Activated naive CD8-positive, alpha-beta T cell (primary cell): ENCODE data around the gene ZNF335.
"Not testable (repeated sequence)": the region's sequence is repeated elsewhere in the genome, so short reads cannot be mapped to it uniquely, and the experiment has no call there.

Source experiments
- H3K27ac Mint-ChIP-seq: one replicate; pipeline ENCODE4 v1.8.0; 2021; ENCODE audit warnings: mixed read lengths
- H3K27me3 Mint-ChIP-seq: one replicate; pipeline ENCODE4 v1.8.0; 2021; ENCODE audit warnings: mixed read lengths
- H3K36me3 Mint-ChIP-seq: one replicate; pipeline ENCODE4 v1.8.0; 2021; ENCODE audit warnings: mixed read lengths
- H3K4me1 Mint-ChIP-seq: one replicate; pipeline ENCODE4 v1.8.0; 2021; ENCODE audit warnings: low read depth, mixed read lengths
- H3K4me3 Mint-ChIP-seq: one replicate; pipeline ENCODE4 v1.8.0; 2021; ENCODE audit warnings: mild to moderate bottlenecking, mixed read lengths
- H3K9me3 Mint-ChIP-seq: one replicate; pipeline ENCODE4 v1.8.0; 2021; ENCODE audit warnings: low read depth, mixed read lengths

Gene ZNF335

DNA sequence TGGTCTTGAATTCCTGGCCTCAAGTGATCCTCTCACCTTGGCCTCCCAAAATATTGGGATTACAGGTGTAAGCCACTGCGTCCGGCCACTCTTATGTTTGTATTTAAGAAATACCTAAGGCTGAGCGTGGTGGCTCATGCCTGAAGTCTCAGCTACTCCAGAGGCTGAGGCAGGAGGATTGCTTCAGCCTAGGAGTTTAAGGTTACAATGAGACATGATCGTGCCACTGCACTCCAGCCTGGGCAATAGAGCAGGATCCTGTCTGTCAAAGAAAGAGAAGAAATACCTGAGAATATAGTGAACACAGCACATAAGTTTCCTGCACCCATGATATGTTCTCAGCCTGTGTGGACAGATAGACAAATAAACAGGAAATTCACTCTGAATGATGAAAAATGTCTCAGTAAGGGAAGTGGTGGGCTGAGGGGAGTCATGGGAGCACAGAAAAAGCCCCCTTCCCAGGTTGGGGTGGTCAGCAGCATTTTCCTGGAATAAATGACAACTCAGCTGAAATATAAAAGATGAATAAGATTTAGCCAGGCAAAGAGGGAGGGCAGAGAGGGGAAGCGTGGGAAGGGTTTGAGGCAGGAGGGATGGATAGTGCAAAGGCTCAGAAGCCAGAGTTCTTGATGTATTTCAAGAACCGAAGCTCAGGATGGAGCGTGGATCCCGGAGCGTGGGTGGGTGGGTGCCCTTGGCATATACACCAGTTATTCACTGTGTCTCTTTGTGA, 22.9 kb upstream of the ZNF335 start:
- Mint-ChIP-seq H3K27ac (no peak overlapping the region), H3K4me3 (no peak overlapping the region), H3K27me3 (no peaks in the 10 kb centered on the region), H3K9me3 (no peaks in the 10 kb centered on the region), H3K4me1 (peaks cover 42% of the 10 kb centered on the region), H3K36me3 (no peaks in the 10 kb centered on the region)

DNA sequence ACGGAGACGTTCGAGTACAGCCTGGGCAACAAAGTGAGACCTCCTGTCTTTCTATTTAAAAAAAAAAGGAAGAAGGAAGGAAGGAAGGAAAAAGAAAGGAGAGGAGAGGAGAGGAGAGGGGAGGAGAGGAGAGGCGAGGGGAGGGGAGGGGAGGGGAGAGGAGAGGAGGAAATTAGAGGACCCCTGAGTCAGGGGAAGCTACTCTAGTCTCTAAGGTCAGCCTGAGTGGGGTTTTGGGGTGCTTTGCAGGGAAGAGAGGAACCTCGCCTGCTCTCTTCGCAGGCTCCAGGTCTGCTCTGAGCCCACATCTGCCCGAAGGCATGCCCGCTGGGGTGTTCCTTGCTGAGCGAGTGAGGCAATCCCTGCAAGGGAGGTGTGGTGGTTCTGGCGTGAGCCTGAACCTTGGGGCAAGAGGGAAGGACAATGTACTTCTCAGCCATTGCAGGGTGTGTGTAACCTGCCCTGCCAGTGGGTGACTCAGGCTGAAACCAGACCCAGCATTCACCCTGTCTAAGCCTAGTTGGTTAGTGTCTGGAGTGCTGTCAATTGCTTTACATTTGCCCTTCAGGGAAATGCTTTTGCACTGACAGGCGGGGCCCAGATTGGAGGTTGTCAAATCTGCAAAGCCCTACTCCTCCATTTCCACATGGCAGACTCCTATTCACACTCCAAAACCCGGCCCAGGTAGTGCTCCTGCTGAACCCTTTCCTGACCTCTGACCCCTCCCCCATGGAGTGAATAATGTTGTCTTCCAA, 21.4 kb upstream of the ZNF335 start:
- Mint-ChIP-seq H3K27me3 (peaks cover 4% of the 10 kb centered on the region), H3K4me1 (peaks cover 26% of the 10 kb centered on the region)

DNA sequence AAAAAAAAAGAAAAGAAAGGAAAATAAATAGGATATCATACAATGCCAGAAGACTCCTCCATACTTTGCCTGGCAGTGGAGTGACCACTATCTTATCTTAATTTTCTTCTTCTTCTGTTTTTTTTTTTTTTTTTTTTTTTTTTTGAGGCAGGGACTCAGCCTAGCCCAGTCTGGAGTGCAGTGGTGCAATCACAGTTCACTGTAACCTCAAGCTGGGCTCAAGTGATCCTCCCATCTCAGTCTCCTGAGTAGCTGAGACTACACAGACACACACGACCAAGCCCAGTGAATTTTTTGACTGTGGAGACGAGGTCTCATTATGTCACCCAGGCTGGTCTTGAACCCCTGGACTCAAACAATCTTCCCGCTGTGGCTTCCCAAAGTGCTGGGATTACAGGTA, 19.6 kb upstream of the ZNF335 start:
- Mint-ChIP-seq H3K27ac (no peak overlapping the region), H3K27me3 (peaks cover 4% of the 10 kb centered on the region), H3K4me1 (peaks cover 11% of the 10 kb centered on the region), H3K9me3 (no peaks in the 10 kb centered on the region), H3K36me3 (no peaks in the 10 kb centered on the region), H3K4me3 (no peak overlapping the region)

More for the DNA sequence above, 21.4 kb upstream of the ZNF335 start:
- no peaks in the 10 kb centered on the region for H3K36me3 Mint-ChIP-seq
- no peaks in the 10 kb centered on the region for H3K9me3 Mint-ChIP-seq
- H3K4me3 Mint-ChIP-seq, result no peak overlapping the region
- H3K27ac Mint-ChIP-seq, result no peak overlapping the region

- H3K36me3 Mint-ChIP-seq, H3K27ac Mint-ChIP-seq, H3K4me1 Mint-ChIP-seq, H3K27me3 Mint-ChIP-seq, H3K9me3 Mint-ChIP-seq, H3K4me3 Mint-ChIP-seq: not testable (repeated sequence)
These were observed 16.8 kb upstream of the ZNF335 start for GRCh38 chr20:45988830-45989229.

GRCh38 chr20:45987108-45987780, 15.2 kb upstream of the ZNF335 start:
- H3K27me3 Mint-ChIP-seq, result peaks cover 4% of the 10 kb centered on the region
- H3K4me1 Mint-ChIP-seq, result no peaks in the 10 kb centered on the region
- no peaks in the 10 kb centered on the region for H3K36me3 Mint-ChIP-seq
- H3K4me3 Mint-ChIP-seq, result no peak overlapping the region
- H3K9me3 Mint-ChIP-seq, result no peaks in the 10 kb centered on the region
- H3K27ac Mint-ChIP-seq, result no peak overlapping the region

DNA sequence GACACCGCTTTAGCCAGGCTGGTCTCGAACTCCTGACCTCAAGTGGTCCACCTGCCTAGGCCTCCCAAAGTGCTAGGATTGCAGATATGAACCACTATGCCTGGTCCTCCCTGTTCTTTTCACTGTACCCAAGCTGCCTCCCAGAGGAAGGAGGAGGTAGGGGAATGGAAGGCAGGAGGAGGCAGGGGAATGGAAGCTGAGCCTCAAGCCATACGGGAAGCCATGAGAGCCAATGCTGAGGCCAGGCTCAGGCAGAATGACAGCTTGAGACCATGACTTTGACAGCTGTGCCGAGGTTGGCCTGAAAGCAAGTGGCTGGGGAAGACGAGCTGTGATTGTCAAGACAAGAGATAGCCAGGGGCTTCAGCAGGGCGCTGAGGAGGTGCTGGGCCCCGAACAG, 13.6 kb upstream of the ZNF335 start:
- Mint-ChIP-seq H3K9me3 (no peaks in the 10 kb centered on the region), H3K4me3 (no peak overlapping the region), H3K36me3 (no peaks in the 10 kb centered on the region), H3K27me3 (peaks cover 4% of the 10 kb centered on the region), H3K4me1 (no peaks in the 10 kb centered on the region), H3K27ac (no peak overlapping the region)

GRCh38 chr20:45983279-45983743, 11.3 kb upstream of the ZNF335 start:
- Mint-ChIP-seq H3K4me3 (no peak overlapping the region), H3K27ac (no peak overlapping the region), H3K27me3 (no peaks in the 10 kb centered on the region), H3K4me1 (no peaks in the 10 kb centered on the region), H3K9me3 (no peaks in the 10 kb centered on the region), H3K36me3 (no peaks in the 10 kb centered on the region)

GRCh38 chr20:45981261-45981660, 9.3 kb upstream of the ZNF335 start:
- no peaks in the 10 kb centered on the region for H3K36me3 Mint-ChIP-seq
- no peaks in the 10 kb centered on the region for H3K9me3 Mint-ChIP-seq
- no peaks in the 10 kb centered on the region for H3K4me1 Mint-ChIP-seq
- H3K27ac Mint-ChIP-seq, result no peak overlapping the region
- no peak overlapping the region for H3K4me3 Mint-ChIP-seq
- no peaks in the 10 kb centered on the region for H3K27me3 Mint-ChIP-seq

- Mint-ChIP-seq H3K27ac (no peak overlapping the region), H3K9me3 (no peaks in the 10 kb centered on the region)
These were observed 4.1 kb upstream of the ZNF335 start for GRCh38 chr20:45976086-45976485.

DNA sequence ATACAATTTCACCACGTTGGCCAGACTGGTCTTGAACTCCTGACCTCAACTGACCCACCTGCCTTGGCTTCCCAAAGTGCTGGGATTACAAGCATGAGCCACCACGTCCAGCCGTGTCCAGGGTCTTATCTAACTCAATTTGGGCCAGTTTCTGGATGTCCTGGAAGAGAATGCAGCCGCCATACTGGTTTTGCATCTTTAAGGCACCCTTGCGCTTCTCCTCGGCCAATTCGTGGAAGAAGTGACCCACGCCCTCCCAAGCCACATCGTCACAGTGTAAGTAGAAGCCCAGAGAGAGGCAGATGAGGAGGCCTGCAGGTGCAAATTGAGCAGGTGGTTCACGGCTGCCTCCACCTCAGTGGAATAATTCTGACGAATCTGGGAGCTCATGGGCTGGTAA, 3.7 kb upstream of the ZNF335 start:
- Mint-ChIP-seq H3K36me3 (peaks cover 3% of the 10 kb centered on the region), H3K4me3 (no peak overlapping the region), H3K27me3 (no peaks in the 10 kb centered on the region), H3K4me1 (peaks cover 5% of the 10 kb centered on the region), H3K27ac (no peak overlapping the region), H3K9me3 (no peaks in the 10 kb centered on the region)

More at GRCh38 chr20:45976086-45976485, 4.1 kb upstream of the ZNF335 start:
- H3K4me1 Mint-ChIP-seq, result peaks cover 3% of the 10 kb centered on the region
- no peak overlapping the region for H3K4me3 Mint-ChIP-seq
- H3K36me3 Mint-ChIP-seq, result peaks cover 3% of the 10 kb centered on the region
- no peaks in the 10 kb centered on the region for H3K27me3 Mint-ChIP-seq

- peaks cover 11% of the 10 kb centered on the region for H3K4me1 Mint-ChIP-seq
- no peak overlapping the region for H3K4me3 Mint-ChIP-seq
- H3K36me3 Mint-ChIP-seq, result peaks cover 3% of the 10 kb centered on the region
- no peak overlapping the region for H3K27ac Mint-ChIP-seq
- no peaks in the 10 kb centered on the region for H3K9me3 Mint-ChIP-seq
- H3K27me3 Mint-ChIP-seq, result no peaks in the 10 kb centered on the region
These were observed 3.0 kb upstream of the ZNF335 start for GRCh38 chr20:45974896-45975565.

DNA sequence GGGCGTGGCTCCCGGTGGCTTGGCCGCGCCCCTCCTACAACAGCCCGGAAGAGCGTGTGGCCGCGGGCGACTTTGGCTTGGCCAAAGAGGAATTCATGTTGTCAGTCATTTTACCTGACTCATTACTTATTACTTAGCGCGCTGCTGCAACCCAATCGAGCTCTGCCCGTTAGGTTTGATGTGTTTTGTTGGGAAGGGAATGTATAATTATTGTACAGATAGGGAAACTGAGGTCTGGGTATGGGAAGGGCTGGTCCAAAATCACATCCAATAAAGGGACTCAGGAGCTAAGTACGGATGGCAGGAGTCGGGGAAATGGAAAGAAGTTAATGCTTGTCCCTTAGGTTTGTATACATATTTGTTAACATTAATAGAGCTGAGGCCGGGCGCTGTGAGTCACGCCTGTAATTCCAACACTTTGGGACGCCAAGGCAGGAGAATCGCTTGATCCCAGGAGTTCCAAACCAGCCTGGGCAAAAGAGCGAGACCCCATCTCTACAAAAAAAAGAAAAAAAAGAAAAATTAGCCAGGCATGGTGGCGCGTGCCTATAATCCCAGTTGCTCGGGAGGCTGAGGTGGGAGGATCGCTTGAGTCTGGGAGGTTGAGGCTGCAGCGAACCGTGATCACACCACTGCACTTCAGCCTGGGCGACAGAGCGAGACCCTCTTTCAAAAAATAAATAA, 639 bp upstream of the ZNF335 start:
- Mint-ChIP-seq H3K4me3 (peak overlapping the region; percentile 99), H3K27me3 (no peaks in the 10 kb centered on the region), H3K4me1 (peaks cover 17% of the 10 kb centered on the region)

DNA sequence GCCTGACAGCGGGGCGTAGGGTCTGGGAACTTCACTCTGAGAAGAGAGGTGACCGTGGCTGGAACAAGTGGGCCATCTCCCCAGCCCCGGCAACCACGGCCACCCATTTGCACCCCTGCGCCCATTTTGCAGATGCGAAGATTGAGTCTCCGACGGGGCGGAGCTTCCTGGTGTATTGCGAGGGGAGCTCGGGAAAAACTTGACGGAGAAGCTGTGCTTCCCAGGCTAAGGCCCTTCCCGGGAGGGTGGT, 653 bp downstream of the ZNF335 start:
- peaks cover 17% of the 10 kb centered on the region for H3K4me1 Mint-ChIP-seq
- H3K36me3 Mint-ChIP-seq, result peaks cover 3% of the 10 kb centered on the region
- H3K4me3 Mint-ChIP-seq, result peak overlapping the region; percentile 99
- peak overlapping the region; percentile 99 for H3K27ac Mint-ChIP-seq
- no peaks in the 10 kb centered on the region for H3K27me3 Mint-ChIP-seq
- no peaks in the 10 kb centered on the region for H3K9me3 Mint-ChIP-seq

More for the DNA sequence above, 639 bp upstream of the ZNF335 start:
- H3K27ac Mint-ChIP-seq, result peak overlapping the region; percentile 99
- H3K36me3 Mint-ChIP-seq, result peaks cover 3% of the 10 kb centered on the region
- H3K9me3 Mint-ChIP-seq, result no peaks in the 10 kb centered on the region

- Mint-ChIP-seq H3K4me3 (peak overlapping the region; percentile 99), H3K27ac (peak overlapping the region; percentile 99)
These were observed 1.2 kb downstream of the ZNF335 start for GRCh38 chr20:45970646-45971424.

More at GRCh38 chr20:45970646-45971424, 1.2 kb downstream of the ZNF335 start:
- Mint-ChIP-seq H3K36me3 (peaks cover 4% of the 10 kb centered on the region), H3K9me3 (no peaks in the 10 kb centered on the region), H3K27me3 (no peaks in the 10 kb centered on the region), H3K4me1 (peaks cover 17% of the 10 kb centered on the region)
